Activated CD4-positive, alpha-beta T cell treated with anti-CD3 and anti-CD28 coated beads, Interleukin-2, Interleukin-4, amounts not matched to agents 100 ng/mL and 50 ng/mL, durations not matched to agents 16 hours and 8 hours (primary cell): Measurements from ENCODE around the gene DNAJA3.
A peak's percentile ranks its signal among the peaks of the same experiment; 100 is the strongest.

Source experiments
- DNase-seq: peaks from one replicate; pipeline ENCODE4 v3.0.0-alpha.2; 2020; ENCODE audit warnings: low spot score

The DNAJA3 gene

DNA sequence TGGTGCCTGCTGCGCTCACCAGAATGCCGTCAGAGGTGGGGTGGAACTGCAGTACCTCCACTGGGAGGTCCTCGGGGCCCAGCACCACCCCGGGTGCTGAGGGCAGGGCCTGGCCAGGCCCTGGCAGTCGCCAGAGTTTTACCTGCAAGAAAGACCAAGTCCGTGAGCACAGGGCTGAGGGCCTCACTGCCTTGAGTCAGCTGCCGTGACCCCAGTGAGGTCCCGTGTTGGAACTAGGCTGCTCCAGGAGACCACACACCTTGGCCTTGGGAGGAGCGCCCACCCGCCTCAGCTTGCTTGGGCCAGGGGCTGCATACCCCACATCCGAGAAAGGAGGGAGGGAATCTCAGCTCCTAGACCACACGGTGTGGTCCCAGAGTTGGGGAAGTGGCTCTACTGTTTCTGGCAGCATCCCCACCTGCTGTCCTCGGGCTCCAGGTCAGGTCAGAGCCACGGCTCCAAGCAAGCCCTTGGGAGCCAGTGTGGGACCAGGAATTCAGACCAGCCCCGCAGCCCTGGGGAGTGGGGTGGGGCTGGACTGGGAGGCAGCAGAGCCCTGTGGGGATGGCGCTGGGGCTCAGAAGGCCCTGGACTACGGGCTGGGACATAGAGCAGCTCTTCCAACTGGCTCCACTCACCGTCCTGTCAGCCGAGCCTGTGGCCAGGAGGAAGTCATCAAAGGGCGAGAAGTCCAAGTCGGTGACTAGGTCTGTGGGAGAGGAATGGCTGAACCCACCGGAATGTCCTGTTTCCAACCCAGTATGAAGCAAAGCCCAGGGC, 17.9 kb upstream of the DNAJA3 start:
- DNase-seq = no peak

DNA sequence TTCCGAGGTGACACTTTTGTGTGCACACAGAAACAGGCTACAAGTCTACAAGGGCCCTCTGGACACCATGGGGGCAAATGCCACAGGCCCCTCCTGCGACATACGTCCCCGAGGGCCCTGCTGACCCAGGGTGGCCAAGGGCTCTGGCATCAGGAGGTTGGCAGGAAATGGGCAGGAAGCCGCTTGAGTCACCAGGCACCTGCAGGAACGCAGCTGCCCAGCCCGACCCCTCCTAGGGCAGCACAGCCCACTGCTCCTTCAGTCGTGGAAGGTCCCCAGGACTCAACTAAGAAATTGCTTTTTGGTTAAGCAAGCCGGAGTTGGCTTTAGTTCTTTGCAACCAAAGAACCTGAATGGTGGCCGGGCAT, 17.4 kb upstream of the DNAJA3 start:
- no peak for DNase-seq

DNA sequence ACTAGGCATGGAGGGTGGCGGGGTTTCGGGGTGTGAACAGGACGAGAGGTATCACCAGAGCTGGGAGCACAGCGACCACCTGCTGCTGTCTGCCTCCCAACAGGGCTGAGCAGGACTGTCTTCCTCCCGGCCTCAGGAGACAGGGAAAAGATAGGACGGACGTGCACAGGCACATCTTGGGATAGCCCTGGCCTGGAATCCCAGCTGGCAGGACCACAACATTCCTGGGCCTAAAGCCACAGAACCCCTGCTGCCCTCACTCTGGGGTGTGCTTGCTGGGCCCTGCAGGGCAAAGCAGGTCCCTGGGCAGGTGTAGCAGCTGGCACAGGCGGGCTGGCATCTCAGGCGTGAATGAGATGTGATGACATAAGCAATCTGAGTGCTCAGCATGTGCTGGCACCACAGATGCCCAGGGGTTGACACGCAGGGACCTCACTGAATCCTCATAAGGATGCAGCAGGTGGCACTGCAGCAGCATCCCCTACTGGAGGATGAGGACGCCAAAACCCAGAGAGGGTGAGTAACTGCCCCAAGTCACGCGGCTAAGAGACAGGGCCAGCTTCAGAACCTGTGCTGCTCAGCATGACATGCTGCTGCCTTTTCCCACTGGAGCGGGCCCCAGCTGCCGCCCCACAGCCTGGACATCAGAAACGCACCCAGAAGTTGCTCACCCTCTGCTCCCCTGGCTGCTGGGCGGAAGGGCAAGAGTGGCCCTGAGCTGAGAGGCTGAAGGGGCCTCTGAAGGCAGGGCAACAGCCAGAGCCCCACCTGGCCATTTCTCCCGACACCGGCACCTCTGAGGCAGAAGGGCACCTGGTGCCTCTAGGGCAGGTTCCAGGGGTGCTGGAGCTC, 16.4 kb upstream of the DNAJA3 start:
- no peak for DNase-seq

DNA sequence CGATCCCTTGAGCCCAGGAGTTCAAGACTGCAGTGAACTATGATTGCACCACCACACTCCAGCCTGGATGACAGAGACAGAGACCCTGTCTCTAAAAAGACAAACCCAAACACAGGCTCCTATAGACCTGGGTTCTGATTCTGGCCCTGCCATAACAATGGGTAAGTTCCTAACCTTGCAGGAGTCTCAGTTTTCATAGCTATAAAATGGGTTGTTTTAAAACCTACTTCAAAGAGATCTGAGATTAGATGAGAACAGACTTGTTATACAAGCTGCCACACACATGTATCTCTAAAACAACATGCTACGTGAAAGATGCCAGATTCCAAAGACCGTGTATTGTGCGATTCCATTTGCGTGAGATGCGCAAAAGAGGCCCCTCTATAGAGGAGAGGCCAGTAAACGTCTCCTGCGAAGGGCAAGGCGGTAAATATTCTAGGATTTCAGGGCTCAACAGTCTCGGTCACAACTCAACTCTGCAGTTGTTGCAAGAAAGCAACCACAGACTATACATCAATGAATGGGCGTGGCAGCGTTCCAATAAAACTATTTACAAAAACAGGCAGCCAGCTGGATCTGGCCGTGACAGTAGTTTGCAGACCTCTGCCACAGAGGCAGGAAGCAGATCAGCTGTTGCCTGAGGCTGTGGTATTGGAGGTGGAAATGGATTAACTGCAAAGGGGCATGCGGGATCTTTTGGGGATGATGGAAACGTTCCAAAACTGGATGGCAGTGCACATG, 15.2 kb upstream of the DNAJA3 start:
- no peak for DNase-seq

DNA sequence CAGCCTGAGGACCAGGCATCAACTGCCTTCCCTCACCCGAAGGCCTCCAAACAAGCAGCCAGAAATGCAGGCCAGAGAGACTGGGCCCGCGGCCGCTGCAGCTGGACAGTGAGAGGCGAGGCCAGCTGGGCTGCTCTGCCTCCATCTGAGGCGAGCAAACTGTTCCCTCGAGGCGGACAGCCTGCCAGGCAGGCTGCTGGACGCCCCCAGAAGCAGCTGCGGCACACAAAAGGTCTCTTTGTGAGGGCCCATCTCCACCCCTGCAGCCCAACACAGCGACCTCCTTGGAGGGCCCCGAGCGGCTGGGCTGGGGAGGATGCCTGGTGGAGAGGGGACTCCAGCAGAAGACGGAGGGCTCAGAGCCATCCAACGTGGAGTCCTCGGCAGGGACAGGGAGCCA, 14.0 kb upstream of the DNAJA3 start:
- no peak for DNase-seq

DNA sequence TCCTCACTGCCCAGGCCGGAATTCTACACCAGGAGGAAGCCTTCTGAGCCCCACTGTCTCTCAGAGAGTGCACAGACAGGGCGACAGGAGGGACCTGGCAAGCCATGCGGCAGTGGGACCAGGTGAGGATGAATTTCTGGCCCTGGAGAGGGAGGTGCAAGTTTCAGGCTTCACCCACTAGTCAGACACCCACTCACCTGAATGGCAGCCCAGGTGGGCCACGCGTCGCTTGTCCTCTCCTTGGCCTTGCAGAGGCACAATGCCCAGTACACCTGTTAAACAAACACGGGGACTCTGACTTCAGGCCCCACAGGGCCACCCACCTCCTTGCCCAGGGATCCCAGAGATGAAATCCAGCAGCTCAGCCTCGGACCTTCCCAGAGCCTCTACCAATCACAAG, 13.5 kb upstream of the DNAJA3 start:
- DNase-seq = no peak

DNA sequence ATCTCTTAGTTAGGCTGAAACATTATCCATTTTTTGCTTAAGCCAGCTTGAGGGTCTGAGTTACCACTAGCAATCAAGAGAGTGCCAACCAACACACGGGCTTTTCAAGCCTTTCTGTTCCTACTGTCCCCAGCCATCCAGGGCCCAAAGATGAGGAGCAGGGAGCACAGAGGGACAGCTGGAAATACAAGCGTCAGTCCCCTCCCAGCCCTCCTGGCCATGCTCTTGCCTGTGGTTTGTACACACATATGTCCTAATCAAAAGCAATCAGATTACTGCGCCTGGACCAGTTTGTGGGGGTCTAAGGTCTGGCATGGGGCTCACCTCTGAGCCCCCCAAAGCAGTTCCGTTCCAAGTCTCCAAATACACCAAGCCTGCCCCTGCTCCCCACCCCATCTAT, 12.8 kb upstream of the DNAJA3 start:
- no peak for DNase-seq

DNA sequence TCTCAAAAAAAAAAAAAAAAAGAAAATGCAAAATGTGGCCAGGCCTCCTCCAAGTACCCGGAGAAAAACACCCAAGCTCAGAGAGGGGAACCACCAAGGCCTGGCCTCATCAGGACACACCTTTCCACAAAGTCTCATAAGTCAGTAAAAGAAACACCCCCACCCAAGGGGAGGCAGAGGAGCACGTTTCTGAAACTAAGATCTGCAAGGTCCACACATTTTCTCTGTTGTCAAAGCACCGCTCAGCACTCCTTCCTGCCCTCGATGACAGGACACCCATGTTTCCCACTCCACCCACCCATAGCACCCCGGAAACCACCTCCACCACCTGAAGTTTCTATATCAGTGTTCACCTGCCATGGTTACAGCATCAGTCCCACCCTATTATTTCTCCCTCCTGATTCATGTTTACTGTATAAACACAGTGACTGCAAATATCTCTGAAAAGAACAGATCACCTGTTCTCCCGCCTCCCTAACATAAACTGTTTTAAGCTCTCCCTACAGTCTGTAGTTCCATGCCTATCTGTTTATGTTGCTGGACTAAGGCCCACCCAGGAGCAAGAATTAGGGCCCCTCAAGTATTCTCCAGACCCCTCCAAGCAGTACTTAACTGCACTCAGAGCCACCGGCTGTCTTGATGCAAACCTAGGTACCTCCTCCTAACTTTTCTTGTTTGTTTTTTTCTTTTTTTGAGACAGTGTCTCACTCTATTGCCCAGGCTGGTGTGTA, 11.3 kb upstream of the DNAJA3 start:
- peak; percentile 95 for DNase-seq

DNA sequence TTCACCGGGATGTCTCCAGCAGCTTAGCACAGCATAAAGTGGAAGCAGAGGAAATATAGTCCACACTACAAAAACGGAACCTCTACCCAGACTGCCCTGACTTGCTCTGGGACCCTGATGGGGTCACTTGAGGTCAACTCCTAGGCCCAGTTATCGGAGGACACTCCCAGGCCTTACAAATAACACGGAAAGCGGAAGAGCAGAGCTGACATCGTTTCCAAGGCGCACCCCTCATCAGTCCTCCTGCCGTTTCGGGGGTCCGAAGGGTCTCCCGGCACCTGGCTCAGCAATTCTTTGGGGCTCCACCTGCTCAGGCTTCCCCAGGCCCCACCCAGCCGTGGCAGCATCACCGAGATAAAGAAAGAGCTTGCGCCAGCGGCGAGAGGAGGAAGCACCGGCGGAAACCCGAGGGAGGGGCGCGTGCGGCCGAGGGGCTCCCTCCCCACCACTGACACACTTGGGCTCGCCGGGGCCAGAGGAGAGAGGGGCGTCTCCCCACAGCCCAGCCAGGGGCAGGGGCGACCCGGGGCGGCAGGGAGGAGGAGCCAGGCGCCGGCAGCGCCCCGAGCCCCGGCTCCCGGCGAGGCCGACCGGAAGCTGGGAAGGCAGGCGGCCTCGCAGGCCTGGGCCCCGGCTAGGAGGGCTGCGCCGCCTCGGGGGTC, 10.0 kb upstream of the DNAJA3 start:
- DNase-seq = peak; percentile 54

DNA sequence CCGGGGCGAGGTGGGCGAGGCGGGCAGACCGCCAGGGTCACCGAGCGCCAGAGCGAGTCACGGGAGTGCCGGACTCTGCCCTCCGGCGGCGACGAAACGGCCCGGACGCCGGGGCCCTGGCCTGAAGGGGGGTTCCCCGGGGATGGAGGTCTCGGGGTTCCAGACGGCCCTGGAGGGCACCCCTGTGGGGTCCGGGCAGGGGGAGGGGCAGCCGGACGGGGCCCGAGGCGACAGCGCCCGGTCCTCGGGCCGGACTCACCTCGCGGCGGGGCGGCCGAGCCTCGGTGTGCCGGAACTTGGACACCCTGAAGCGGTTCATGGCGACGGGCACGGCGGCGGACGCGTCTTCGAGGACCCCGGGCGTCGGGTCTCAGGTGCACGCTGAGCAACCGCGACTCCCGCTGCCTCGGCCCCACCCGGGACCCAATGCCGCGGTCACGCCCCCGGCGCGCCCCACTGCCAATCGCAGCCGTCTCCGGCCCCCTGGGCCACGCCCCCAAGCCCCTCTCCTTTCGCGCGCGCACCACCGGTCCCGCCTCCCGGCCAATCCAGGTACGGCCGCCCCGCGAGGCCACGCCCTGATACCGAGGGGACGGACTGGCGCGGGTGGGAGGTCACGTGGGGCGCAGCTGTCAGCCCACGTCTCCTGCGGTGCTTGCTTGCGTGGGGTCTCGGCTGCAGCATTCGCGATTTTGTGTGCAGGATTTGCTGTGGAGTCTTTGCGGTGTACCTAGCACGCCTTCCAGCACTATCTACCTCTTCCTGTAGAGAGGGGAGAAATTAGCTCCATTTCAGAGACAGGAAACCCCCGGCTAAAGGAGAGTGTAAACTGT, 9.3 kb upstream of the DNAJA3 start, which contains the start of gene CORO7:
Gene CORO7 (minus strand): TSS at position 397 of the 833 bp plus-strand sequence. CDS start 78 bp downstream, at position 319.
- peak; percentile 97 for DNase-seq

DNA sequence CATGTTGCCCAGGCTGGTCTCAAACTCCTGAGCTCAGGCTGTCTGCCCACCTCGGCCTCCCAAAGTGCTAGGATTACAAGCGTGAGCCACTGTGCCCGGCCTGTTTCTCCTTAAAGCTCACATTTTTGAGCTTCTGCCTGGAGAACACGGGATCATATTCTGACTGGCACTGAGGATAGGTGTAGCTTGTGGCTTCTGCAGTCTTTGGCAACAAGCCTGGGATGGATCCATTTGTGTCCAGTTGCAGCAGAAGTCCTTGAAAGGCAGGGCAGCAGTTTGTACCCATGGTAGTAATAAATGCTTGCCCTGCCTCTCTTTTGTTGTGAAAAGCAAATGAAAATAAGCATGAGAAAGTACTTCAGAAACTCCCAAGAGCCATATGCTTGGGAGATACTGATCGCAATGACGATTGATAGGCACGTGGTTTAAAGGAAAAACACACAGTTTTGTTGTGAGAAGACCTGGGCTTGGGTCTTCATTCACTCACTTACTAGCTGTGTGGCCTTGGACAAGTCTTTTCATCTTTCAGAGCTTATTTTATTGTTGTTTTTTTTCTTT, 6.2 kb upstream of the DNAJA3 start:
- DNase-seq = no peak

DNA sequence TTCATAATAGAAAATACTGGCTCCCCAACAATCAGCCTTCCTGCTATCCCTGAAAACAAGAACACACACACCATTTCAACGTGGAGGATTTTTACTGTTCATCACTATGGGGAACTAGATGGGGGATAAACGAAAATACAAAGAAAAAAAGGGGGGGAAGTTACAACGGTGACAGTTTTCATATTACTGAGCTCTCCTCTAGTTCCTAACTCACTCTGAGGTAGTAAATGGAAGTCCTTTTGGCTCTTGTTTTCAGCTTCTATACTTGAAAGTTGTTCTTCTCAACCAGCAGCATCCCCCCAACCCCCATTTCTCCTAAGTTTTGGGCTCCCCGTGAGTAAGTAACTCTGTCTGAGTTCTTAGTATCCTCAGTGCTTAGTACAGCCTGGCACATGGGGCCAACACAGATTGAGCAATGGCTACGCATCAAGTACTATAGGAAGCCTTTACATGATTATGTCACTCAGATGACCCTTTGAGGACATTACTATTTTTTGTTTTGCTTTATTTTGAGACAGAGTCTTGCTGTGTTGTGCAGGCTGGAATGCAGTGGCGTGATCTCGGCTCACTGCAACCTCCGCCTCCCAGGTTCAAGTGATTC, 5.1 kb upstream of the DNAJA3 start:
- no peak for DNase-seq

DNA sequence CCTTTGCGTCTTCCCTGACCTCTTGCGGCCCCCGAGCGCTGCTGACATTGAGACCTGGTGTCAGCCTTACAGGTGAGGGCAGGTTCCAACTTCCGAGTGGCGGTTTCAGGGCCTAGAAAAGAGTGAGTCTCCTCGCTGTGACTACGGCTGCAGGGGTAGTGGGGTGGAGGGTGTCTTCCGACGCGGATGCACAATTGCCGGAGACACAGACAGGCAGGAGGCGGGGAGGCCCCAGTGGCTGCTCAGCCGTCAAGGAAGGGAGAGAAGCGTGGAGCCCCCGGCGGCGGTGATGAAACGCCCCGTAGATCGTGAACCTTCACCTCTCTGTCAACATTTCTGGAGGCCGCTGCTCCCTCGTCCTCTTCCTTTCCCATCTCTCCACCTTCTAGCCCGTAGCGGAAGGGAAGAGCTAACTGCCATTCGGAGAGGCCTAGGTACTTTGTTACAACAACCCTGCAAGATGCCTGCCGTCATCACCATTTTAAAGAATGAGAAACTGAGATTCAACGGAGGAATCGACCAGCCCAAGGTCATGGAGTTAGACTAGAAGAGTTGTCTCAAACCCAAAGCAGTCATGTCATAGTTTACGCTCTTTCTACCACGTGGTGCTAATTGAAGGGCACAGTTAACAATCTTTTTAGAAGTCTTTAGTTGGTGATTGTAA, 485 bp downstream of the DNAJA3 start:
- peak; percentile 52 for DNase-seq

DNA sequence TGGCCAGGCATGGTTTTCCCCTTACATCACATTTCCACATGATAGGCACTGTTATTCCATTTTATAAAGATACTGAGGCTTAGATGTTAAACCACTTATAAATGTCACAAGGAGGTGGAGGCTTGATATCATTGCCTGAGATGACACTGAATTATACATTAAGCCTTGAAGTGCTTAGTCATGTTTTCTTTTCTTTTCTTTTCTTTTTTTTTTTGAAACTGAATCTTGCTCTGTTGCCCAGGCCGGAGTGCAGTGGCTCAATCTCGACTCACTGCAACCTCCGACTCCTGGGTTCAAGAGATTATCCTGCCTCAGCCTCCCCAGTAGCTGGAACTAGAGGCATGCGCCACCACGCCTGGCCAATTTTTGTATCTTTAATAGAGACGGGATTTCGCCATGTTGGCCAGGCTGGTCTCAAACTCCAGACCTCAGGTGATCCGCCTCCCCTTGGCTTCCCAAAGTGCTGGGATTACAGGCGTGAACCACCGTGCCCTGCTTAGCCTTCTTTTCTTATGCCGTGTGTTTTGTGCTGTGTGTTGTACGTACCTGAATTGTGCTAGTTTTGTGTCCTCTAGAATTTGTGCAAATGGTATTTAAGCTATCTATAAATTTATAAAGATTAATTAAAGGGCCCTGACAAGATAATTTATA, 1.2 kb downstream of the DNAJA3 start:
- DNase-seq = no peak

DNA sequence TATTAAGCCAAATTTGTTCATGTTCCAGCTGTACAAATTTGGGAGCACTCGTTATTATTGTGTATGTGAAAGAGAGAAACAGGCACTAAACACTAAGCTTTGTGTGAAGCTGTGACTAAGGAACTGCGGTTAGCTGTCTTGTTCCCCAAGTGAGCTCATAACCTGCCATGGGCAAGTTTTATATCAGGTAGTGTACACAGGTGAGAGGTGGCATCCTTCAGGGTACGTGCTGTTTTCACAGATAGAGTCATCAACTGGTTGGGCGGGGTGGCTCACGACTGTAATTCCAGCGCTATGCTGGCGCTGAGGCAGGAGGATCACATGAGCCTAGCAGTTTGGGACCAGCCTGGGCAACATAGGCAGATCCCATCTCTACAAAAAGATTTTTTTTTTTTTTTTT, 2.8 kb downstream of the DNAJA3 start:
- DNase-seq = no peak

DNA sequence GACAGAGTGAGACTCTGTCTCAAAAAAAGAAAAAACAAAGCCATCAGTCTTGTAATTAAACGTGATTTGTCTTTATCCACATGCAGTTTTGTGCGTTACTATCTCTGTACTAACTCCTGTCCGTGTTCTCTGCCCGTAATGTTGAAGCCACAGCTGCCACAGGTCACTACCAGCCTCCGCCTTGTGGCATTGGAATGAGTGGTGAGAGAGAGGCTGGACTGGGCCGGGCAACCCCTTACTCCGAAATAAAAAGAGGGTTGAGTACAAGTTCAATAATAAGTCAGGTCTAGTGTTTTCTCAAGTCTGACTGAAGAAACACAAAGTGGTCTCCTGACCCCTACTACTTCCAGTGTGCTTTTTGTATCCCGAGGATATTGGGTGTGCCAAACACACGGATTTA, 5.4 kb downstream of the DNAJA3 start:
- no peak for DNase-seq

DNA sequence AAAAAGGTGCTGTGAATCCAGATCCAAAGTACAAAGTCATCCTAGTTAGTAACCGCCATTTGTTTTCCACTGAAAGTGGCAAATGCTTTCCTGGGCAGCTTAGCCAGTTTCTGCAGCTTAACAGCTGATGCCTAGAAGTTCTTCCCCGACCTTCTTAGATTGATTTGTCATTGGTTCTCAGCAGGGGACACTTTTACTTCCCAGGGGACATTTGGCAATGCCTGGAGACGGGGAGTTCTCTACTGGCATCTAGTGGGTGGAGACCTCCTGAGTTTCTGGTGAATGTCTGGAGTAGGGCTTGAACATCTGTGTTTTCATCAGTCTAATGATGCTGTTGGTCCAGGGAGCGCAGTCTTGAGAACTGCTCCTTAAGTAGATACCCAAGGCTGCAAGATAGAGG, 7.6 kb downstream of the DNAJA3 start:
- no peak for DNase-seq

DNA sequence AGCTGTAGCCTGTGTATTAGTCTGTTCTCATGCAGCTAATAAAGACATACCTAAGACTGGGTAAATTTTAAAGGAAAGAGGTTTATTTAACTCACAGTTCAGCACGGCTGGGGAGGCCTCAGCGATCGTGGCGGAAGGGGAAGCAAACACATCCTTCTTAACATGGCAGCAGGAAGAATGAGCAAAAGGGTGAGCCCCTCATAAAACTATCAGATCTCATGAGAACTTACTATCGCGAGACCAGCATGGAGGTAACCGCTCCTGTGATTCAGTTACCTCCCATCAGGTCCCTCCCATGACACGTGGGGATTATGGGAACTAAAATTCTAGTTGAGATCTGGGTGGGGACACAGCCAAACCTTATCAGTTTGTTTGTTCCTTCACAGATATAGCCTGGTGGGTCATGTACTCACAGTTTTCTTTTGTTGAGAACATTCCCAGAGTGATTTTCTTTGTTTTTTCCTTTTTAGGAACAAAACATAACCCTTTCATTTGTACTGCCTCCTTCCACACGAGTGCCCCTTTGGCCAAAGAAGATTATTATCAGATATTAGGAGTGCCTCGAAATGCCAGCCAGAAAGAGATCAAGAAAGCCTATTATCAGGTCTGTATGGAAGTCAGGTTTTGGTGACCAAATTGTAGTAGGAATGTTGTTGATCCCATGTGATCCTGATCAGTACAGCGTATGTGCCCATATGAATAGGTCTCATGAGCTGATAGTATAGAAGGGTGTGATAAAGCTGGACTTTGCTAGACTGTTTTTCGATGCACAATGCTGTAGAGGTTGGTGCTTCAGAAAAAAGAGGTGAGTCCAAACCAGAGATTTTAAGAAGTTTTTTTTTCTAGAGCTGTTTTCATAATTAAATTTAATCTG, 8.5 kb downstream of the DNAJA3 start:
- DNase-seq = no peak
